Left hindlimb (tissue), 1 donor: Measurements from ENCODE around the gene STAP1.

Experiments used
- DNase-seq: peaks from one replicate; pipeline ENCODE4 v3.0.0-alpha.2; 2018

STAP1 gene

GRCh38 chr4:67565284-67565683 lies 6.8 kb downstream of the STAP1 start:
- DNase-seq, result no peak

GRCh38 chr4:67566335-67566734 lies 7.8 kb downstream of the STAP1 start:
- no peak for DNase-seq

GRCh38 chr4:67568820-67569219 lies 10.3 kb downstream of the STAP1 start:
- DNase-seq, result no peak

- DNase-seq, result no peak
Observed at GRCh38 chr4:67570537-67570936, 12.0 kb downstream of the STAP1 start.

GRCh38 chr4:67571975-67572374 lies 13.4 kb downstream of the STAP1 start:
- no peak for DNase-seq

GRCh38 chr4:67573193-67573592 lies 14.7 kb downstream of the STAP1 start:
- DNase-seq, result no peak

- DNase-seq, result no peak
Observed at GRCh38 chr4:67575232-67576058, 16.9 kb downstream of the STAP1 start.

GRCh38 chr4:67576059-67576466 lies 17.5 kb downstream of the STAP1 start:
- DNase-seq, result no peak

- DNase-seq, result no peak
Observed at GRCh38 chr4:67576538-67576937, 18.0 kb downstream of the STAP1 start.

- DNase-seq, result no peak
Observed at GRCh38 chr4:67580577-67580976, 22.1 kb downstream of the STAP1 start.

GRCh38 chr4:67581208-67581857 lies 22.8 kb downstream of the STAP1 start:
- no peak for DNase-seq

- DNase-seq, result no peak
Observed at GRCh38 chr4:67581913-67582312, 23.4 kb downstream of the STAP1 start.

GRCh38 chr4:67584496-67584895 lies 26.0 kb downstream of the STAP1 start:
- no peak for DNase-seq

- DNase-seq, result no peak
Observed at GRCh38 chr4:67587156-67587555, 28.6 kb downstream of the STAP1 start.

GRCh38 chr4:67593741-67594175 lies 35.2 kb downstream of the STAP1 start:
- no peak for DNase-seq

- no peak for DNase-seq
Observed at GRCh38 chr4:67603310-67604028, 44.9 kb downstream of the STAP1 start.

GRCh38 chr4:67604029-67604381 lies 45.5 kb downstream of the STAP1 start:
- DNase-seq, result no peak

GRCh38 chr4:67604749-67605148 lies 46.2 kb downstream of the STAP1 start:
- no peak for DNase-seq

- no peak for DNase-seq
Observed at GRCh38 chr4:67608027-67608426, 49.5 kb downstream of the STAP1 start.

- DNase-seq, result no peak
Observed at GRCh38 chr4:67614186-67614585, 55.7 kb downstream of the STAP1 start.

GRCh38 chr4:67615119-67615518 lies 56.6 kb downstream of the STAP1 start:
- DNase-seq, result no peak

- DNase-seq, result no peak
Observed at GRCh38 chr4:67616478-67616877, 58.0 kb downstream of the STAP1 start.

- DNase-seq, result no peak
Observed at GRCh38 chr4:67624939-67625338, 66.4 kb downstream of the STAP1 start.

GRCh38 chr4:67632492-67632891 lies 74.0 kb downstream of the STAP1 start:
- DNase-seq, result no peak
